Activated naive CD8-positive, alpha-beta T cell treated with anti-CD3 and anti-CD28 coated beads, Interleukin-2, amount 50 U/mL, for 24 hours (primary cell): ENCODE data around the gene CAPN1.

Experiments
- ATAC-seq: fragments of 150-1000 bp; cut with Tn5 transposase; one replicate; pipeline ENCODE4 v1.10.0; 2021
- DNase-seq: peaks from one replicate; pipeline ENCODE4 v3.0.0; 2021
- H3K27ac Mint-ChIP-seq: one replicate; pipeline ENCODE4 v1.8.0; 2021; ENCODE audit warnings: mild to moderate bottlenecking, mixed read lengths
- H3K27me3 Mint-ChIP-seq: one replicate; pipeline ENCODE4 v1.8.0; 2021; ENCODE audit warnings: mixed read lengths
- H3K36me3 Mint-ChIP-seq: one replicate; pipeline ENCODE4 v1.8.0; 2021; ENCODE audit warnings: low read depth, mixed read lengths
- H3K4me1 Mint-ChIP-seq: one replicate; pipeline ENCODE4 v1.8.0; 2021; ENCODE audit warnings: mixed read lengths
- H3K4me3 Mint-ChIP-seq: one replicate; pipeline ENCODE4 v1.8.0; 2021; ENCODE audit warnings: mild to moderate bottlenecking, moderate library complexity, mixed read lengths
- H3K9me3 Mint-ChIP-seq: one replicate; pipeline ENCODE4 v1.8.0; 2021; ENCODE audit warnings: mixed read lengths

The CAPN1 gene

GRCh38 chr11:65213322-65214211, 31.8 kb downstream of the CAPN1 start:
- ATAC-seq, result peak; percentile 44

GRCh38 chr11:65214212-65214845, 32.6 kb downstream of the CAPN1 start:
- DNase-seq (no peak), ATAC-seq (no peak)
- Mint-ChIP-seq H3K27ac (no peak overlapping the region), H3K9me3 (peaks cover 5% of the 10 kb centered on the region), H3K27me3 (peaks cover 3% of the 10 kb centered on the region), H3K36me3 (peaks cover 4% of the 10 kb centered on the region), H3K4me3 (no peak overlapping the region), H3K4me1 (peaks cover 27% of the 10 kb centered on the region)

More at GRCh38 chr11:65213322-65214211, 31.8 kb downstream of the CAPN1 start:
- H3K36me3 Mint-ChIP-seq, result peaks cover 4% of the 10 kb centered on the region
- no peak overlapping the region for H3K27ac Mint-ChIP-seq
- H3K4me1 Mint-ChIP-seq, result peaks cover 26% of the 10 kb centered on the region
- DNase-seq, result peak; percentile 41
- peaks cover 3% of the 10 kb centered on the region for H3K27me3 Mint-ChIP-seq
- H3K9me3 Mint-ChIP-seq, result peaks cover 5% of the 10 kb centered on the region
- no peak overlapping the region for H3K4me3 Mint-ChIP-seq

- H3K4me3 Mint-ChIP-seq, result peak overlapping the region; percentile 79
- peaks cover 5% of the 10 kb centered on the region for H3K9me3 Mint-ChIP-seq
These were observed 33.8 kb downstream of the CAPN1 start for GRCh38 chr11:65215441-65216076.

GRCh38 chr11:65216830-65217229, 35.1 kb downstream of the CAPN1 start:
- peaks cover 35% of the 10 kb centered on the region for H3K4me1 Mint-ChIP-seq
- ATAC-seq (peak; percentile 23), DNase-seq (no peak)
- peaks cover 4% of the 10 kb centered on the region for H3K36me3 Mint-ChIP-seq
- peaks cover 3% of the 10 kb centered on the region for H3K27me3 Mint-ChIP-seq
- H3K27ac Mint-ChIP-seq, result peak overlapping the region; percentile 77
- peak overlapping the region; percentile 6 for H3K4me3 Mint-ChIP-seq
- peaks cover 5% of the 10 kb centered on the region for H3K9me3 Mint-ChIP-seq

More at GRCh38 chr11:65215441-65216076, 33.8 kb downstream of the CAPN1 start:
- DNase-seq (peak; percentile 28), ATAC-seq (peak; percentile 45)
- Mint-ChIP-seq H3K27ac (peak overlapping the region; percentile 97), H3K4me1 (peaks cover 35% of the 10 kb centered on the region), H3K36me3 (peaks cover 4% of the 10 kb centered on the region), H3K27me3 (peaks cover 3% of the 10 kb centered on the region)

- H3K27me3 Mint-ChIP-seq, result peaks cover 3% of the 10 kb centered on the region
- H3K36me3 Mint-ChIP-seq, result peaks cover 4% of the 10 kb centered on the region
- no peak overlapping the region for H3K4me3 Mint-ChIP-seq
- H3K27ac Mint-ChIP-seq, result peak overlapping the region; percentile 77
- ATAC-seq (no peak), DNase-seq (no peak)
- peaks cover 34% of the 10 kb centered on the region for H3K4me1 Mint-ChIP-seq
- H3K9me3 Mint-ChIP-seq, result peaks cover 5% of the 10 kb centered on the region
These were observed 36.0 kb downstream of the CAPN1 start for GRCh38 chr11:65217441-65218423.

GRCh38 chr11:65218446-65218845, 36.7 kb downstream of the CAPN1 start:
- Mint-ChIP-seq H3K4me3 (no peak overlapping the region), H3K27ac (no peak overlapping the region), H3K9me3 (peaks cover 5% of the 10 kb centered on the region), H3K4me1 (peaks cover 27% of the 10 kb centered on the region), H3K36me3 (peaks cover 4% of the 10 kb centered on the region), H3K27me3 (peaks cover 6% of the 10 kb centered on the region)
- ATAC-seq (no peak), DNase-seq (no peak)

GRCh38 chr11:65219930-65220213, 38.1 kb downstream of the CAPN1 start:
- Mint-ChIP-seq H3K9me3 (peaks cover 5% of the 10 kb centered on the region), H3K4me3 (no peak overlapping the region), H3K36me3 (peaks cover 4% of the 10 kb centered on the region), H3K4me1 (peaks cover 17% of the 10 kb centered on the region), H3K27me3 (peaks cover 11% of the 10 kb centered on the region), H3K27ac (no peak overlapping the region)
- no peak for DNase-seq
- ATAC-seq, result no peak

- DNase-seq, result no peak
- Mint-ChIP-seq H3K36me3 (no peaks in the 10 kb centered on the region), H3K4me3 (no peak overlapping the region), H3K9me3 (no peaks in the 10 kb centered on the region), H3K4me1 (peaks cover 22% of the 10 kb centered on the region), H3K27ac (no peak overlapping the region), H3K27me3 (peaks cover 14% of the 10 kb centered on the region)
- ATAC-seq, result no peak
These were observed 39.3 kb downstream of the CAPN1 start for GRCh38 chr11:65221026-65221425.

- DNase-seq (no peak), ATAC-seq (no peak)
- Mint-ChIP-seq H3K4me1 (peaks cover 23% of the 10 kb centered on the region), H3K36me3 (no peaks in the 10 kb centered on the region), H3K27me3 (peaks cover 21% of the 10 kb centered on the region), H3K4me3 (no peak overlapping the region), H3K9me3 (no peaks in the 10 kb centered on the region), H3K27ac (no peak overlapping the region)
These were observed 41.3 kb downstream of the CAPN1 start for GRCh38 chr11:65223011-65223410.

GRCh38 chr11:65224930-65225278, 43.2 kb downstream of the CAPN1 start:
- ATAC-seq, result no peak
- H3K27ac Mint-ChIP-seq, result no peak overlapping the region
- DNase-seq, result no peak
- peaks cover 24% of the 10 kb centered on the region for H3K27me3 Mint-ChIP-seq
- H3K4me1 Mint-ChIP-seq, result peaks cover 15% of the 10 kb centered on the region
- peak overlapping the region; percentile 77 for H3K4me3 Mint-ChIP-seq
- no peaks in the 10 kb centered on the region for H3K9me3 Mint-ChIP-seq
- H3K36me3 Mint-ChIP-seq, result no peaks in the 10 kb centered on the region

GRCh38 chr11:65225279-65226102, 43.8 kb downstream of the CAPN1 start:
- ATAC-seq (peak; percentile 79), DNase-seq (peak; percentile 57)
- Mint-ChIP-seq H3K9me3 (no peaks in the 10 kb centered on the region), H3K4me3 (peak overlapping the region; percentile 77), H3K27ac (no peak overlapping the region), H3K4me1 (peaks cover 13% of the 10 kb centered on the region), H3K27me3 (peaks cover 24% of the 10 kb centered on the region), H3K36me3 (no peaks in the 10 kb centered on the region)

- ATAC-seq (no peak), DNase-seq (no peak)
- Mint-ChIP-seq H3K4me3 (peak overlapping the region; percentile 77), H3K27me3 (peaks cover 24% of the 10 kb centered on the region), H3K27ac (no peak overlapping the region), H3K9me3 (no peaks in the 10 kb centered on the region), H3K36me3 (no peaks in the 10 kb centered on the region), H3K4me1 (peaks cover 13% of the 10 kb centered on the region)
These were observed 44.3 kb downstream of the CAPN1 start for GRCh38 chr11:65226103-65226442.

- Mint-ChIP-seq H3K9me3 (no peaks in the 10 kb centered on the region), H3K27ac (no peak overlapping the region), H3K4me1 (peaks cover 13% of the 10 kb centered on the region), H3K36me3 (no peaks in the 10 kb centered on the region), H3K27me3 (peaks cover 24% of the 10 kb centered on the region), H3K4me3 (no peak overlapping the region)
- no peak for ATAC-seq
- no peak for DNase-seq
These were observed 46.2 kb downstream of the CAPN1 start for GRCh38 chr11:65227879-65228278.
